NCI-H748 (cell line): ENCODE measurements around the gene C10orf90.

Experiments used
- DNase-seq: peaks from one replicate; lab custom pipeline; 2025; ENCODE audit not compliant: unreplicated experiment; lab: John Stamatoyannopoulos, UW

Gene C10orf90

GRCh38 chr10:126585249-126586017, 85.1 kb downstream of the C10orf90 start:
- DNase-seq = no peak

GRCh38 chr10:126584836-126585235, 85.7 kb downstream of the C10orf90 start:
- DNase-seq = peak; percentile 22

GRCh38 chr10:126583552-126584200, 86.8 kb downstream of the C10orf90 start:
- no peak for DNase-seq

- DNase-seq = no peak
Observed at GRCh38 chr10:126581648-126582046, 88.8 kb downstream of the C10orf90 start.

GRCh38 chr10:126580873-126581647, 89.4 kb downstream of the C10orf90 start:
- no peak for DNase-seq

- DNase-seq = no peak
Observed at GRCh38 chr10:126576336-126576735, 94.2 kb downstream of the C10orf90 start.

GRCh38 chr10:126570621-126571602, 99.6 kb downstream of the C10orf90 start:
- DNase-seq = no peak

- no peak for DNase-seq
Observed at GRCh38 chr10:126570245-126570570, 100.3 kb downstream of the C10orf90 start.

- DNase-seq = no peak
Observed at GRCh38 chr10:126569513-126570244, 100.8 kb downstream of the C10orf90 start.

GRCh38 chr10:126568809-126569385, 101.6 kb downstream of the C10orf90 start:
- DNase-seq = no peak

- no peak for DNase-seq
Observed at GRCh38 chr10:126565871-126566270, 104.6 kb downstream of the C10orf90 start.

GRCh38 chr10:126565441-126565840, 105.1 kb downstream of the C10orf90 start:
- no peak for DNase-seq

GRCh38 chr10:126564326-126564888, 106.1 kb downstream of the C10orf90 start:
- DNase-seq = peak; percentile 9

- DNase-seq = no peak
Observed at GRCh38 chr10:126563361-126563760, 107.1 kb downstream of the C10orf90 start.

- DNase-seq = no peak
Observed at GRCh38 chr10:126561921-126562680, 108.4 kb downstream of the C10orf90 start.

- no peak for DNase-seq
Observed at GRCh38 chr10:126561294-126561920, 109.1 kb downstream of the C10orf90 start.

- no peak for DNase-seq
Observed at GRCh38 chr10:126558881-126559280, 111.6 kb downstream of the C10orf90 start.

- no peak for DNase-seq
Observed at GRCh38 chr10:126551202-126551601, 119.3 kb downstream of the C10orf90 start.
